Measurements from ENCODE around the gene GUCY1B1. TPM values are rescaled to one million over a fixed set of nuclear protein-coding genes. Genes with fewer than 3 reads are reported as not detected.

Gene GUCY1B1
- polyA plus RNA-seq, 1 of the 3 experiments (the other 2 are of a cell fraction) = 0.38 TPM

DNA sequence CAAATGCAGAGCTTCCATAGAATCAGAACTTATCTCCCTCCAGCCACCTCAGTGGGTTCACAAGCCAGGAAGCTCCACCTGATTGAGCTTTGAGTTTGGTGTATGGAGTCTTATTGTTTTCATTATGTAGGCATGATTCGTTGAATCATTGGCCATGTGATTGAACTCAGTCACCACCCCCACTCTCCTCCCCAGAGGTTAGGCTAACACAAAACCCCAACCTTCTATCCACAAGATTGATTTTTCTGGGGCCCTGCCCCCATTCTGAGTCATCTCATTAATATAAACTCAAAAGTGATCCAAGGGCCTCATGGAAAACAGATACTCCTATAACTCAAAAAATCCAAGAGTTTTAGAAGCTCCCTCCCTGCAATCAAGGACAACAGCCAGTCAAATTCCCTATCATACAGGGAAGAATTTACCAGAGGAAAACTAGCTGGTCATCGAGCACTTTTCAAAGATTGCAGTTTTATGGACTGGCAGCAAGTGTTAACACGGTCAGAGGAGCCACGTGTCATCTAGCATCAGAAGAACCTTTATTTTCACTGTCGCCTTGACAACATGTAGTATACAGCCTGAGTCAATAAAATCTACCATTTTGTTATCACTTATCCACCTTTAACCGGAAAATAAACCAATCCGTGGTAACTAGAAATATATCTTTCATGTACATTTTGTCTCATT is 35.9 kb upstream of the GUCY1B1 start:
- H2AFZ ChIP-seq (ENCODE audit: low read depth) = no peak overlapping the region
- no peaks in the 10 kb centered on the region for H3K79me2 ChIP-seq (ENCODE audit: insufficient read depth)
- H4K20me1 ChIP-seq (ENCODE audit: insufficient read depth) = no peaks in the 10 kb centered on the region
- H3K9me3 ChIP-seq = no peaks in the 10 kb centered on the region
- no peak for TF ChIP-seq RAD21 (IDR thresholded peaks at IDR 0.05; ENCODE audit: low read length)
- no peak for TF ChIP-seq NRF1 (IDR thresholded peaks at IDR 0.05; ENCODE audit: low read depth, low read length)
- no peak for TF ChIP-seq ELF1 (IDR thresholded peaks at IDR 0.05)
- TF ChIP-seq, protein P1, sequence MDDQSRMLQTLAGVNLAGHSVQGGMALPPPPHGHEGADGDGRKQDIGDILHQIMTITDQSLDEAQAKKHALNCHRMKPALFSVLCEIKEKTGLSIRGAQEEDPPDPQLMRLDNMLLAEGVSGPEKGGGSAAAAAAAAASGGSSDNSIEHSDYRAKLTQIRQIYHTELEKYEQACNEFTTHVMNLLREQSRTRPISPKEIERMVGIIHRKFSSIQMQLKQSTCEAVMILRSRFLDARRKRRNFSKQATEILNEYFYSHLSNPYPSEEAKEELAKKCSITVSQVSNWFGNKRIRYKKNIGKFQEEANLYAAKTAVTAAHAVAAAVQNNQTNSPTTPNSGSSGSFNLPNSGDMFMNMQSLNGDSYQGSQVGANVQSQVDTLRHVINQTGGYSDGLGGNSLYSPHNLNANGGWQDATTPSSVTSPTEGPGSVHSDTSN (IDR thresholded peaks at IDR 0.05) = no peak
- TF ChIP-seq SIN3A (IDR thresholded peaks at IDR 0.05; ENCODE audit: borderline replicate concordance, low read depth, low read length) = no peak
- no peak for TF ChIP-seq EZH2phosphoT487 (IDR thresholded peaks at IDR 0.05; ENCODE audit: borderline replicate concordance, low read depth)
- no peak for TF ChIP-seq RCOR1 (IDR thresholded peaks at IDR 0.05; ENCODE audit: low read length)
- TF ChIP-seq, protein P2, sequence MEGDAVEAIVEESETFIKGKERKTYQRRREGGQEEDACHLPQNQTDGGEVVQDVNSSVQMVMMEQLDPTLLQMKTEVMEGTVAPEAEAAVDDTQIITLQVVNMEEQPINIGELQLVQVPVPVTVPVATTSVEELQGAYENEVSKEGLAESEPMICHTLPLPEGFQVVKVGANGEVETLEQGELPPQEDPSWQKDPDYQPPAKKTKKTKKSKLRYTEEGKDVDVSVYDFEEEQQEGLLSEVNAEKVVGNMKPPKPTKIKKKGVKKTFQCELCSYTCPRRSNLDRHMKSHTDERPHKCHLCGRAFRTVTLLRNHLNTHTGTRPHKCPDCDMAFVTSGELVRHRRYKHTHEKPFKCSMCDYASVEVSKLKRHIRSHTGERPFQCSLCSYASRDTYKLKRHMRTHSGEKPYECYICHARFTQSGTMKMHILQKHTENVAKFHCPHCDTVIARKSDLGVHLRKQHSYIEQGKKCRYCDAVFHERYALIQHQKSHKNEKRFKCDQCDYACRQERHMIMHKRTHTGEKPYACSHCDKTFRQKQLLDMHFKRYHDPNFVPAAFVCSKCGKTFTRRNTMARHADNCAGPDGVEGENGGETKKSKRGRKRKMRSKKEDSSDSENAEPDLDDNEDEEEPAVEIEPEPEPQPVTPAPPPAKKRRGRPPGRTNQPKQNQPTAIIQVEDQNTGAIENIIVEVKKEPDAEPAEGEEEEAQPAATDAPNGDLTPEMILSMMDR (IDR thresholded peaks at IDR 0.05) = no peak
- no peak for TF ChIP-seq POLR2AphosphoS5 (IDR thresholded peaks at IDR 0.05; ENCODE audit: low read depth, low read length)
- no peaks in the 10 kb centered on the region for H3K4me1 ChIP-seq (ENCODE audit: control insufficient read depth in 1 of 2, insufficient read depth in 2 of 2, low read depth in 1 of 2, low read length in 1 of 2)
- POLR2A ChIA-PET = no interaction called here
- CTCF ChIA-PET = interaction anchor here (0.7 to 1.7 kb wide), 2 partner anchors 12 to 319 kb away, joined by 4 to 6 read pairs; no protein-coding TSS in a partner anchor
- no peaks in the 10 kb centered on the region for H3K36me3 ChIP-seq (replicated peaks in 1 of 2; ENCODE audit: control insufficient read depth in 1 of 2, insufficient read depth in 2 of 2, low read length in 1 of 2)
- H3K9ac ChIP-seq = no peak overlapping the region
- H3K27ac ChIP-seq (ENCODE audit: low read depth in 2 of 2, low read length in 1 of 2) = no peak overlapping the region
- no peak overlapping the region for H3K4me2 ChIP-seq
- H3K4me3 ChIP-seq (ENCODE audit: low read depth in 2 of 2, low read length in 1 of 2) = no peak overlapping the region
- H3K9me2 ChIP-seq = no peaks in the 10 kb centered on the region
- no peak for DNase-seq
- H3K27me3 ChIP-seq (ENCODE audit: insufficient read depth) = no peaks in the 10 kb centered on the region
- no peaks in the 10 kb centered on the region for H3F3A ChIP-seq (replicated peaks; ENCODE audit: insufficient read depth)
- WGBS (ENCODE audit: low lambda C conversion rate) = 71% methylated on average over 7 of the region's 7 CpGs

DNA sequence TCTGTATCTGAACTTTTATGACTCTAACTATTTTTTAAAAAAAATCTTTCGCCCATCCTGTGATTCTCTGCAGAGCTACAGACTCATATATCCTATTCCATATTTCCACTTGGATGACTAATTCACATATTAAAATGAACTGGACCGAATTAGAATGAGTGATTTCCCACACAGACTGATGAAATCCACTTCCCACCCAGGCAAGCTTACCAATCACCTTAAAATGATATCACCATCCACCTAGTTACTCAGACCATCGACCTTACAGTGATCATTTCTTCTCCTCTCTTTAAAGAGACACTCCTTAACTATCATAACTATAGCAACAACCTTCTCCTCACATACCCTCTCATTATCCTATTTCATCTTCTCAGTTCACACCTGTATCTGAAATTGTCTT is 34.1 kb upstream of the GUCY1B1 start:
- no peak overlapping the region for H3K9ac ChIP-seq
- WGBS (ENCODE audit: low lambda C conversion rate) = 14% methylated on average over 3 of the region's 3 CpGs
- H3F3A ChIP-seq (replicated peaks; ENCODE audit: insufficient read depth) = no peaks in the 10 kb centered on the region
- H3K4me1 ChIP-seq (ENCODE audit: control insufficient read depth in 1 of 2, insufficient read depth in 2 of 2, low read depth in 1 of 2, low read length in 1 of 2) = no peaks in the 10 kb centered on the region
- no peaks in the 10 kb centered on the region for H3K36me3 ChIP-seq (replicated peaks in 1 of 2; ENCODE audit: control insufficient read depth in 1 of 2, insufficient read depth in 2 of 2, low read length in 1 of 2)
- H3K27ac ChIP-seq (ENCODE audit: low read depth in 2 of 2, low read length in 1 of 2) = no peak overlapping the region
- H3K4me3 ChIP-seq (ENCODE audit: low read depth in 2 of 2, low read length in 1 of 2) = no peak overlapping the region
- POLR2A ChIA-PET = no interaction called here
- no peak for DNase-seq
- H3K9me3 ChIP-seq = no peaks in the 10 kb centered on the region
- no peaks in the 10 kb centered on the region for H3K27me3 ChIP-seq (ENCODE audit: insufficient read depth)
- no peaks in the 10 kb centered on the region for H4K20me1 ChIP-seq (ENCODE audit: insufficient read depth)
- no peak overlapping the region for H2AFZ ChIP-seq (ENCODE audit: low read depth)
- no peak overlapping the region for H3K4me2 ChIP-seq
- no peaks in the 10 kb centered on the region for H3K79me2 ChIP-seq (ENCODE audit: insufficient read depth)
- no peaks in the 10 kb centered on the region for H3K9me2 ChIP-seq
- CTCF ChIA-PET = interaction anchor here (1.0 kb wide), 1 partner anchor 33 kb away, joined by 3 read pairs; no protein-coding TSS in a partner anchor
- TF ChIP-seq, protein P3, sequence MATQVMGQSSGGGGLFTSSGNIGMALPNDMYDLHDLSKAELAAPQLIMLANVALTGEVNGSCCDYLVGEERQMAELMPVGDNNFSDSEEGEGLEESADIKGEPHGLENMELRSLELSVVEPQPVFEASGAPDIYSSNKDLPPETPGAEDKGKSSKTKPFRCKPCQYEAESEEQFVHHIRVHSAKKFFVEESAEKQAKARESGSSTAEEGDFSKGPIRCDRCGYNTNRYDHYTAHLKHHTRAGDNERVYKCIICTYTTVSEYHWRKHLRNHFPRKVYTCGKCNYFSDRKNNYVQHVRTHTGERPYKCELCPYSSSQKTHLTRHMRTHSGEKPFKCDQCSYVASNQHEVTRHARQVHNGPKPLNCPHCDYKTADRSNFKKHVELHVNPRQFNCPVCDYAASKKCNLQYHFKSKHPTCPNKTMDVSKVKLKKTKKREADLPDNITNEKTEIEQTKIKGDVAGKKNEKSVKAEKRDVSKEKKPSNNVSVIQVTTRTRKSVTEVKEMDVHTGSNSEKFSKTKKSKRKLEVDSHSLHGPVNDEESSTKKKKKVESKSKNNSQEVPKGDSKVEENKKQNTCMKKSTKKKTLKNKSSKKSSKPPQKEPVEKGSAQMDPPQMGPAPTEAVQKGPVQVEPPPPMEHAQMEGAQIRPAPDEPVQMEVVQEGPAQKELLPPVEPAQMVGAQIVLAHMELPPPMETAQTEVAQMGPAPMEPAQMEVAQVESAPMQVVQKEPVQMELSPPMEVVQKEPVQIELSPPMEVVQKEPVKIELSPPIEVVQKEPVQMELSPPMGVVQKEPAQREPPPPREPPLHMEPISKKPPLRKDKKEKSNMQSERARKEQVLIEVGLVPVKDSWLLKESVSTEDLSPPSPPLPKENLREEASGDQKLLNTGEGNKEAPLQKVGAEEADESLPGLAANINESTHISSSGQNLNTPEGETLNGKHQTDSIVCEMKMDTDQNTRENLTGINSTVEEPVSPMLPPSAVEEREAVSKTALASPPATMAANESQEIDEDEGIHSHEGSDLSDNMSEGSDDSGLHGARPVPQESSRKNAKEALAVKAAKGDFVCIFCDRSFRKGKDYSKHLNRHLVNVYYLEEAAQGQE (IDR thresholded peaks at IDR 0.05; ENCODE audit: low read depth, low read length) = no peak

All from SK-N-SH (cell line).